HCT116 (cell line): ENCODE measurements around the gene DPYSL5. TPM values are rescaled to one million over a fixed set of nuclear protein-coding genes. Genes with fewer than 3 reads are reported as not detected.

ENCODE experiments used
- ATAC-seq: fragments of 200-7000 bp; cut with Tn5 transposase; 2 replicates; pipeline ENCODE4 v1.9.1; 2020; ENCODE audit warnings: mild to moderate bottlenecking, moderate library complexity
- BruUV-seq: library from RNA; stranded (reverse); fragments of 400-500 nt; replicated peaks from 2 replicates; lab custom pipeline; 2021; lab: Mats Ljungman, UMichigan
- CTCF ChIA-PET: fragments of 300-600 bp; sonication (Branson Sonifier 250); formaldehyde crosslinking; loops from one replicate; lab custom pipeline; 2021; ENCODE audit warnings: antibody characterized with exemption; lab: Charles Lee
- POLR2A ChIA-PET: fragments of 300-600, 350-600 bp; sonication (Branson Sonifier 250); formaldehyde crosslinking; loops from one replicate; lab custom pipeline; 2021; ENCODE audit warnings: antibody characterized with exemption; lab: Charles Lee
- RAD21 ChIA-PET, 2 experiments: fragments of 300-600 bp; sonication (Branson Sonifier 250); formaldehyde crosslinking; loops; one replicate each; lab custom pipeline; 2023; ENCODE audit warnings: low total read pairs in 2 of 2; ENCODE audit not compliant: uncharacterized antibody in 2 of 2, unreplicated experiment in 2 of 2, low non-redundant PET in 1 of 2; lab: Charles Lee
- DNase-seq: peaks from one replicate; pipeline ENCODE4 v3.0.0-alpha.2; 2010; ENCODE audit warnings: low read depth, low spot score
- H2AFZ ChIP-seq: fragments of 200-600 bp; shearing (Covaris generic), sonication (generic); 2 replicates; pipeline ENCODE4 v1.6.1; 2017; ENCODE audit warnings: low read depth, mixed run types, mixed read lengths, antibody characterized with exemption, low read length; ENCODE audit not compliant: poor library complexity, severe bottlenecking
- H3K27ac ChIP-seq: 2 replicates; pipeline ENCODE4 v1.5.1; 2012; ENCODE audit warnings: low read depth, low read length
- H3K27me3 ChIP-seq: fragments of 200-600 bp; sonication (generic); 2 replicates; pipeline ENCODE4 v1.6.1; 2016; ENCODE audit warnings: mixed run types, low read length, mixed read lengths; ENCODE audit not compliant: insufficient read depth
- H3K36me3 ChIP-seq, 2 experiments: fragments of 200-500 bp in 1 of 2; fragments of 200-600 bp in 1 of 2; sonication (Bioruptor generic) in 1 of 2; sonication (generic) in 1 of 2; 2 replicates each; pipeline versions ENCODE4 v1.5.1 to v1.6.1; 2014 to 2016; ENCODE audit warnings: low read length in 2 of 2, inconsistent platforms in 1 of 2, mixed read lengths in 1 of 2, mixed run types in 1 of 2; ENCODE audit not compliant: insufficient read depth in 2 of 2, control insufficient read depth in 1 of 2
- H3K4me1 ChIP-seq, 2 experiments: fragments of 200-600 bp in 1 of 2; sonication (generic) in 1 of 2; 2 replicates each; pipeline versions ENCODE4 v1.5.1 to v1.6.1; 2012 to 2017; ENCODE audit warnings: low read length in 2 of 2, inconsistent platforms in 1 of 2, mild to moderate bottlenecking in 1 of 2, mixed read lengths in 1 of 2, mixed run types in 1 of 2, moderate library complexity in 1 of 2; ENCODE audit not compliant: insufficient read depth in 2 of 2, control insufficient read depth in 1 of 2
- H3K4me2 ChIP-seq: fragments of 200-600 bp; sonication (generic); 2 replicates; pipeline ENCODE4 v1.6.1; 2017; ENCODE audit warnings: mixed run types, low read length, mixed read lengths
- H3K4me3 ChIP-seq, 2 experiments: fragments of 200-600 bp in 1 of 2; sonication (generic) in 1 of 2; replicated peaks in 1 of 2; 2 replicates each; pipeline ENCODE4 v1.5.1; 2011 to 2016; ENCODE audit warnings: low read length in 2 of 2, control low read depth in 1 of 2, low read depth in 1 of 2, mild to moderate bottlenecking in 1 of 2, mixed read lengths in 1 of 2, mixed run types in 1 of 2
- H3K79me2 ChIP-seq: fragments of 200-600 bp; sonication (generic); 2 replicates; pipeline ENCODE4 v1.6.1; 2017; ENCODE audit warnings: mild to moderate bottlenecking, mixed run types, low read length, moderate library complexity, mixed read lengths; ENCODE audit not compliant: insufficient read depth
- H3K9ac ChIP-seq: fragments of 200-600 bp; sonication (generic); 2 replicates; pipeline ENCODE4 v1.6.1; 2016; ENCODE audit warnings: low read length, mixed read lengths
- H3K9me2 ChIP-seq: fragments of 200-600 bp; sonication (generic), shearing (Covaris generic); 2 replicates; pipeline ENCODE4 v1.6.1; 2017; ENCODE audit warnings: mixed run types, mild to moderate bottlenecking, moderate library complexity; ENCODE audit not compliant: insufficient read depth
- H3K9me3 ChIP-seq, 2 experiments: fragments of 200-500 bp in 1 of 2; fragments of 200-600 bp in 1 of 2; sonication (Bioruptor generic) in 1 of 2; sonication (generic) in 1 of 2; 2 replicates each; pipeline ENCODE4 v1.6.1; 2014 to 2017; ENCODE audit warnings: low read length in 2 of 2, mixed read lengths in 2 of 2, inconsistent platforms in 1 of 2, low read depth in 1 of 2, mild to moderate bottlenecking in 1 of 2, mixed run types in 1 of 2, moderate library complexity in 1 of 2; ENCODE audit not compliant: control insufficient read depth in 1 of 2, insufficient read depth in 1 of 2
- H4K20me1 ChIP-seq: fragments of 200-600 bp; sonication (generic), shearing (Covaris generic); 2 replicates; pipeline ENCODE4 v1.6.1; 2017; ENCODE audit warnings: mixed run types, mild to moderate bottlenecking, moderate library complexity; ENCODE audit not compliant: insufficient read depth
- CBX3 ChIP-seq: IDR thresholded peaks from 2 replicates; pipeline ENCODE4 v1.6.1; 2012; ENCODE audit warnings: low read depth
- CEBPB ChIP-seq: IDR thresholded peaks from 2 replicates; pipeline ENCODE4 v1.6.1; 2012; ENCODE audit warnings: low read depth
- EGR1 ChIP-seq: IDR thresholded peaks from 2 replicates; pipeline ENCODE4 v1.6.1; 2012; ENCODE audit warnings: low read depth
- ELF1 ChIP-seq: IDR thresholded peaks from 2 replicates; pipeline ENCODE4 v1.6.1; 2012; ENCODE audit warnings: low read depth, borderline replicate concordance
- EZH2 ChIP-seq: fragments of 200-600 bp; sonication (generic); IDR thresholded peaks from 2 replicates; pipeline ENCODE4 v1.6.1; 2017; ENCODE audit warnings: antibody characterized with exemption, mixed run types
- FOSL1 ChIP-seq: IDR thresholded peaks from 2 replicates; pipeline ENCODE4 v1.6.1; 2012; ENCODE audit warnings: low read depth
- JUND ChIP-seq: IDR thresholded peaks from 2 replicates; pipeline ENCODE4 v1.6.1; 2012
- MAX ChIP-seq: IDR thresholded peaks from 2 replicates; pipeline ENCODE4 v1.6.1; 2012
- POLR2A ChIP-seq: IDR thresholded peaks from 2 replicates; pipeline ENCODE4 v1.7.0; 2011; ENCODE audit warnings: borderline replicate concordance; ENCODE audit not compliant: insufficient read depth, insufficient read length; ENCODE audit errors: extremely low read depth
- POLR2AphosphoS5 ChIP-seq: IDR thresholded peaks from 2 replicates; pipeline ENCODE4 v1.6.1; 2011; ENCODE audit warnings: mild to moderate bottlenecking, low read depth, low read length, moderate library complexity
- RAD21 ChIP-seq: IDR thresholded peaks from 2 replicates; pipeline ENCODE4 v1.6.1; 2012; ENCODE audit warnings: low read depth, mild to moderate bottlenecking
- REST ChIP-seq: IDR thresholded peaks from 2 replicates; pipeline ENCODE4 v1.6.1; 2012; ENCODE audit warnings: low read depth
- SIN3A ChIP-seq: IDR thresholded peaks from 2 replicates; pipeline ENCODE4 v1.6.1; 2012; ENCODE audit warnings: low read depth
- SRF ChIP-seq: IDR thresholded peaks from 2 replicates; pipeline ENCODE4 v1.6.1; 2012; ENCODE audit warnings: low read depth
- YY1 ChIP-seq: IDR thresholded peaks from 2 replicates; pipeline ENCODE4 v1.6.1; 2011; ENCODE audit warnings: low read length, low read depth, moderate library complexity, mild to moderate bottlenecking; ENCODE audit not compliant: insufficient replicate concordance; ENCODE audit errors: extremely low read depth
- ZBTB33 ChIP-seq: IDR thresholded peaks from 2 replicates; pipeline ENCODE4 v1.6.1; 2011; ENCODE audit warnings: mild to moderate bottlenecking, low read length, moderate library complexity; ENCODE audit not compliant: insufficient replicate concordance; ENCODE audit errors: extremely low read depth
- ZFX ChIP-seq: fragments of 450-650 bp; IDR thresholded peaks from 2 replicates; pipeline ENCODE4 v1.6.1; 2017
- ZNF274 ChIP-seq: fragments of 200-500 bp; sonication (Bioruptor generic); IDR thresholded peaks from 2 replicates; pipeline ENCODE4 v1.6.1; 2014; ENCODE audit warnings: mild to moderate bottlenecking, low read depth, low read length, inconsistent platforms
- intact Hi-C: fragments of 100-400 bp; cut with micrococcal nuclease; formaldehyde crosslinking; loops from 2 replicates; pipeline ENCODE4 v1.10.0; 2022
- total RNA-seq: library from RNA; stranded (reverse); gene quantifications from one replicate; pipeline ENCODE4 v1.2.1, GENCODE V29; 2021; ENCODE audit not compliant: unreplicated experiment
- TF ChIP-seq, protein P1 (sequence below): IDR thresholded peaks from 2 replicates; pipeline ENCODE4 v1.6.1; 2012

Gene DPYSL5
- total RNA-seq, 1 experiment from 2014 or later = 8.4 TPM

- H3K79me2 ChIP-seq = no peaks in the 10 kb centered on the region
- no peaks in the 10 kb centered on the region for H4K20me1 ChIP-seq
- H3K4me1 ChIP-seq = peaks cover under 1 to 21% of the 10 kb centered on the region in 2 experiments; a peak in 3 of 4 replicates
- TF ChIP-seq CEBPB (no peak), EGR1 (no peak), JUND (no peak), ZNF274 (no peak), ZFX (no peak), POLR2AphosphoS5 (no peak), MAX (no peak), YY1 (no peak), EZH2 (no peak), ZBTB33 (no peak), CBX3 (no peak), SRF (no peak), RAD21 (no peak), SIN3A (no peak), REST (no peak), POLR2A (no peak), ELF1 (no peak), FOSL1 (no peak)
- TF ChIP-seq, protein P1, sequence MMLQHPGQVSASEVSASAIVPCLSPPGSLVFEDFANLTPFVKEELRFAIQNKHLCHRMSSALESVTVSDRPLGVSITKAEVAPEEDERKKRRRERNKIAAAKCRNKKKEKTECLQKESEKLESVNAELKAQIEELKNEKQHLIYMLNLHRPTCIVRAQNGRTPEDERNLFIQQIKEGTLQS = no peak
- H2AFZ ChIP-seq = no peak overlapping the region
- ChIA-PET CTCF (interaction anchor here (1.6 kb wide), 1 partner anchor 13 kb away, joined by 5 read pairs; no protein-coding TSS in a partner anchor), POLR2A (no interaction called here), RAD21 (no interaction called here)
- intact Hi-C loops = no loop called here
- ATAC-seq (no peak), DNase-seq (no peak)
- H3K9me3 ChIP-seq = no peaks in the 10 kb centered on the region
- no peaks in the 10 kb centered on the region for H3K9me2 ChIP-seq
- no peak overlapping the region for H3K27ac ChIP-seq
- no peak overlapping the region for H3K9ac ChIP-seq
- no peak overlapping the region for H3K4me2 ChIP-seq
- no TSS peak for BruUV-seq
- no peak overlapping the region for H3K4me3 ChIP-seq
- H3K27me3 ChIP-seq = no peaks in the 10 kb centered on the region
- H3K36me3 ChIP-seq = no peaks in the 10 kb centered on the region
These were observed 127.2 kb downstream of the DPYSL5 start for GRCh38 chr2:26975102-26975501.
